Measurements from ENCODE around the gene NKAP. TPM values are rescaled to one million over a fixed set of nuclear protein-coding genes. Genes with fewer than 3 reads are reported as not detected.
"Not testable (repeated sequence)": the region's sequence is repeated elsewhere in the genome, so short reads cannot be mapped to it uniquely, and the experiment has no call there.

NKAP gene
- total RNA-seq, 1 experiment from 2014 or later = 9.3 TPM

- no TSS peak for BruUV-seq (replicated peaks)
- H3K36me3 ChIP-seq (ENCODE audit: insufficient read depth, low read length, poor library complexity, severe bottlenecking) = no peaks in the 10 kb centered on the region
- TF ChIP-seq EZH2 (IDR thresholded peaks at IDR 0.05; ENCODE audit: borderline replicate concordance, low read depth, low read length, poor library complexity, severe bottlenecking) (no peak), CTCF (conservative IDR thresholded peaks at IDR 0.05; ENCODE audit: low read depth, low read length) (no peak)
- H3K4me3 ChIP-seq (ENCODE audit: low read depth, low read length, poor library complexity, severe bottlenecking) = no peak overlapping the region
- intact Hi-C loops (cut with micrococcal nuclease; ENCODE audit: unreplicated experiment) = no loop called here
- CTCF ChIA-PET = no interaction called here
- DNase-seq (ENCODE audit: low spot score) = no peak
- no peaks in the 10 kb centered on the region for H3K4me1 ChIP-seq (ENCODE audit: insufficient read depth, low read length, poor library complexity, severe bottlenecking)
- POLR2A ChIA-PET (ENCODE audit: low non-redundant PET) = no interaction called here
- H3K27ac ChIP-seq (ENCODE audit: low read depth, low read length, poor library complexity, severe bottlenecking) = no peak overlapping the region
- no peaks in the 10 kb centered on the region for H3K9me3 ChIP-seq (ENCODE audit: low read depth, low read length, poor library complexity, severe bottlenecking)
- no peaks in the 10 kb centered on the region for H3K27me3 ChIP-seq (replicated peaks; ENCODE audit: insufficient read depth, low read depth, low read length, poor library complexity)
Measured at GRCh38 chrX:119971184-119971583, 27.6 kb upstream of the NKAP start.

- Histone ChIP-seq H3K36me3 (ENCODE audit: insufficient read depth, low read length, poor library complexity, severe bottlenecking) (no peaks in the 10 kb centered on the region), H3K9me3 (ENCODE audit: low read depth, low read length, poor library complexity, severe bottlenecking) (no peaks in the 10 kb centered on the region), H3K27ac (ENCODE audit: low read depth, low read length, poor library complexity, severe bottlenecking) (no peak overlapping the region), H3K4me1 (ENCODE audit: insufficient read depth, low read length, poor library complexity, severe bottlenecking) (no peaks in the 10 kb centered on the region), H3K27me3 (replicated peaks; ENCODE audit: insufficient read depth, low read depth, low read length, poor library complexity) (no peaks in the 10 kb centered on the region), H3K4me3 (ENCODE audit: low read depth, low read length, poor library complexity, severe bottlenecking) (no peak overlapping the region)
- POLR2A ChIA-PET (ENCODE audit: low non-redundant PET) = no interaction called here
- TF ChIP-seq CTCF (conservative IDR thresholded peaks at IDR 0.05; ENCODE audit: low read depth, low read length) = no peak
- no peak for TF ChIP-seq EZH2 (IDR thresholded peaks at IDR 0.05; ENCODE audit: borderline replicate concordance, low read depth, low read length, poor library complexity, severe bottlenecking)
- BruUV-seq (replicated peaks) = no TSS peak
- intact Hi-C loops (cut with micrococcal nuclease; ENCODE audit: unreplicated experiment) = no loop called here
- DNase-seq (ENCODE audit: low spot score) = no peak
- CTCF ChIA-PET = no interaction called here
Measured at GRCh38 chrX:119970574-119970973, 27.0 kb upstream of the NKAP start.

GRCh38 chrX:119966837-119967236 lies 23.3 kb upstream of the NKAP start:
- H3K4me1 ChIP-seq (ENCODE audit: insufficient read depth, low read length, poor library complexity, severe bottlenecking); DNase-seq (ENCODE audit: low spot score); H3K27ac ChIP-seq (ENCODE audit: low read depth, low read length, poor library complexity, severe bottlenecking); intact Hi-C loops (cut with micrococcal nuclease; ENCODE audit: unreplicated experiment); H3K27me3 ChIP-seq (replicated peaks; ENCODE audit: insufficient read depth, low read depth, low read length, poor library complexity); H3K4me3 ChIP-seq (ENCODE audit: low read depth, low read length, poor library complexity, severe bottlenecking); H3K36me3 ChIP-seq (ENCODE audit: insufficient read depth, low read length, poor library complexity, severe bottlenecking); H3K9me3 ChIP-seq (ENCODE audit: low read depth, low read length, poor library complexity, severe bottlenecking); CTCF ChIA-PET; BruUV-seq (replicated peaks); POLR2A ChIA-PET (ENCODE audit: low non-redundant PET): not testable (repeated sequence)

GRCh38 chrX:119960625-119961024 lies 17.1 kb upstream of the NKAP start:
- CTCF ChIA-PET = no interaction called here
- no TSS peak for BruUV-seq (replicated peaks)

GRCh38 chrX:119955807-119956570 lies 12.4 kb upstream of the NKAP start:
- H3K9me3 ChIP-seq (ENCODE audit: low read depth, low read length, poor library complexity, severe bottlenecking); DNase-seq (ENCODE audit: low spot score); H3K27me3 ChIP-seq (replicated peaks; ENCODE audit: insufficient read depth, low read depth, low read length, poor library complexity); H3K4me1 ChIP-seq (ENCODE audit: insufficient read depth, low read length, poor library complexity, severe bottlenecking); CTCF ChIA-PET; H3K36me3 ChIP-seq (ENCODE audit: insufficient read depth, low read length, poor library complexity, severe bottlenecking); H3K27ac ChIP-seq (ENCODE audit: low read depth, low read length, poor library complexity, severe bottlenecking); H3K4me3 ChIP-seq (ENCODE audit: low read depth, low read length, poor library complexity, severe bottlenecking); POLR2A ChIA-PET (ENCODE audit: low non-redundant PET); intact Hi-C loops (cut with micrococcal nuclease; ENCODE audit: unreplicated experiment); BruUV-seq (replicated peaks): not testable (repeated sequence)

More at GRCh38 chrX:119960625-119961024, 17.1 kb upstream of the NKAP start:
- Histone ChIP-seq H3K36me3 (ENCODE audit: insufficient read depth, low read length, poor library complexity, severe bottlenecking) (no peaks in the 10 kb centered on the region), H3K27ac (ENCODE audit: low read depth, low read length, poor library complexity, severe bottlenecking) (no peak overlapping the region), H3K9me3 (ENCODE audit: low read depth, low read length, poor library complexity, severe bottlenecking) (no peaks in the 10 kb centered on the region), H3K4me1 (ENCODE audit: insufficient read depth, low read length, poor library complexity, severe bottlenecking) (no peaks in the 10 kb centered on the region), H3K4me3 (ENCODE audit: low read depth, low read length, poor library complexity, severe bottlenecking) (no peak overlapping the region), H3K27me3 (replicated peaks; ENCODE audit: insufficient read depth, low read depth, low read length, poor library complexity) (no peaks in the 10 kb centered on the region)
- no peak for DNase-seq (ENCODE audit: low spot score)
- intact Hi-C loops (cut with micrococcal nuclease; ENCODE audit: unreplicated experiment) = no loop called here
- POLR2A ChIA-PET (ENCODE audit: low non-redundant PET) = interaction anchor here (0.7 kb wide), 1 partner anchor 1677 kb away, joined by 4 read pairs; no protein-coding TSS in a partner anchor
- no peak for TF ChIP-seq CTCF (conservative IDR thresholded peaks at IDR 0.05; ENCODE audit: low read depth, low read length)
- TF ChIP-seq EZH2 (IDR thresholded peaks at IDR 0.05; ENCODE audit: borderline replicate concordance, low read depth, low read length, poor library complexity, severe bottlenecking) = no peak

Measured in A673 (cell line).